Osteoblast (primary cell): Measurements from ENCODE around the gene CHRNA4. TPM values are rescaled to one million over a fixed set of nuclear protein-coding genes. Genes with fewer than 3 reads are reported as not detected.

Source experiments
- DNase-seq: peaks from one replicate; pipeline ENCODE4 v3.0.0; 2011; ENCODE audit warnings: low spot score, mixed read lengths; ENCODE audit not compliant: insufficient read length; ENCODE audit errors: missing footprints
- H2AFZ ChIP-seq: 2 replicates; pipeline ENCODE4 v1.6.0; 2011; ENCODE audit warnings: mild to moderate bottlenecking, low read length
- H3K27ac ChIP-seq: 2 replicates; pipeline ENCODE4 v1.5.1; 2011; ENCODE audit warnings: mild to moderate bottlenecking, low read depth, low read length, moderate library complexity
- H3K27me3 ChIP-seq: 2 replicates; pipeline ENCODE4 v1.6.0; 2012; ENCODE audit warnings: mild to moderate bottlenecking, control low read depth, inconsistent platforms, low read length, moderate library complexity; ENCODE audit not compliant: insufficient read depth
- H3K36me3 ChIP-seq: 2 replicates; pipeline ENCODE4 v1.5.1; 2011; ENCODE audit warnings: mild to moderate bottlenecking, low read length, control low read depth, moderate library complexity; ENCODE audit not compliant: insufficient read depth
- H3K4me1 ChIP-seq: 2 replicates; pipeline ENCODE4 v1.5.1; 2011; ENCODE audit warnings: mild to moderate bottlenecking, low read length, control low read depth, moderate library complexity; ENCODE audit not compliant: insufficient read depth
- H3K4me2 ChIP-seq: 2 replicates; pipeline ENCODE4 v1.6.0; 2011; ENCODE audit warnings: mild to moderate bottlenecking, low read length; ENCODE audit not compliant: insufficient read depth
- H3K4me3 ChIP-seq: fragments of 200-600 bp; sonication (generic); 3 replicates; pipeline ENCODE4 v1.5.1; 2012; ENCODE audit warnings: mild to moderate bottlenecking, low read length, inconsistent platforms; ENCODE audit not compliant: insufficient read depth
- H3K79me2 ChIP-seq: 2 replicates; pipeline ENCODE4 v1.6.0; 2012; ENCODE audit warnings: mild to moderate bottlenecking, low read length, control low read depth, inconsistent platforms; ENCODE audit not compliant: insufficient read depth
- H3K9me3 ChIP-seq: 2 replicates; pipeline ENCODE4 v1.5.1; 2011; ENCODE audit warnings: low read depth, low read length, control low read depth
- H4K20me1 ChIP-seq: 2 replicates; pipeline ENCODE4 v1.6.0; 2012; ENCODE audit warnings: mild to moderate bottlenecking, low read length, control low read depth; ENCODE audit not compliant: insufficient read depth
- total RNA-seq: library from RNA; depleted of rRNA; stranded (reverse); fragments of >200 nt; gene quantifications from 2 replicates; pipeline ENCODE4 v1.2.3, GENCODE V29; 2012
- TF ChIP-seq, protein P1 (sequence below): IDR thresholded peaks from 2 replicates; pipeline ENCODE4 v1.5.1; 2011; ENCODE audit warnings: mild to moderate bottlenecking, low read depth, low read length, moderate library complexity; ENCODE audit errors: extremely low read depth

Gene CHRNA4
- total RNA-seq, 1 donor: not detected

DNA sequence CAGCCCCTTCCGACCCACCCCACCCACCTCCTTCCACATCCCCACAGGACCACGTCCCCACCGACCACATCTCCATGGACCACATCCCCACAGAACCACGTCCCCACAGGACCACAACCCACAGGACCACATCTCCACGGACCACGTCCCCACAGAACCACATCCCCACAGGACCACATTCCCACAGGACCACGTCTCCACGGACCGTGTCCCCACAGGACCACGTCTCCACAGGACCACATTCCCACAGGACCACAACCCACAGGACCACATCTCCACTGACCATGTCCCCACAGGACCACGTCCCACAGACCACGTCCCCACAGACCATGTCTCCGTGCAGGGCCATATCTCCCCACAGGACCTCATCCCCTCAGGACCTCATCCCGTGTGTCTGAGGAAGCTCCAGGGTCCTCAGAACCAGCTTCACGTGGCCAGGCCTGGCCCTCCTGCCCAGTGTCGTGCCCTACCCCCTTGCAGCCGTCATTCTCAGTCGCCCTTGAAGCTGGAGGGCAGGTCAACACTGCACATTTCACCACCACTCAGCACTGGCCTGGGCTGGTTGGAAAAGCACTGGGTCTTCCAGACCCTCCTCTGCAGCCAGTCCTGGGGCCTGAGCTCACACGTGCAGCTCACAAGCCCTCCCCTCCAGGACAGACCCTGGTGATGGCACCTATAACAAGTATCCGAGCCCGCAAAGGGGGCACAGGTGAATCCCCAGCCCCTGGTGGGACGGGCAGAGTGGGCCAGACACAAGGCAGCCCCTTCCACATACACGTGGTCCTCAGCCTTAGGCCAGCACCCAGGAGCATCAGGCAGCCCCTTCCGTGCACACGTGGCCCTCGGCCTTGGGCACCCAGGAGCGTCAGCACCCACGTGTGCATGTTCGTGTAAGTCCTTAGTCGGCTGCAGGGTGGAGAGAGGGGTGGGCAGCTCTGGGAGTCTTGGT, 3.9 kb downstream of the CHRNA4 start:
- Histone ChIP-seq H3K4me3 (no peak overlapping the region), H3K79me2 (no peaks in the 10 kb centered on the region), H3K9me3 (no peaks in the 10 kb centered on the region), H3K36me3 (no peaks in the 10 kb centered on the region), H4K20me1 (no peaks in the 10 kb centered on the region), H3K27me3 (no peaks in the 10 kb centered on the region), H2AFZ (no peak overlapping the region), H3K4me2 (no peak overlapping the region), H3K27ac (no peak overlapping the region), H3K4me1 (no peaks in the 10 kb centered on the region)
- TF ChIP-seq, protein P1, sequence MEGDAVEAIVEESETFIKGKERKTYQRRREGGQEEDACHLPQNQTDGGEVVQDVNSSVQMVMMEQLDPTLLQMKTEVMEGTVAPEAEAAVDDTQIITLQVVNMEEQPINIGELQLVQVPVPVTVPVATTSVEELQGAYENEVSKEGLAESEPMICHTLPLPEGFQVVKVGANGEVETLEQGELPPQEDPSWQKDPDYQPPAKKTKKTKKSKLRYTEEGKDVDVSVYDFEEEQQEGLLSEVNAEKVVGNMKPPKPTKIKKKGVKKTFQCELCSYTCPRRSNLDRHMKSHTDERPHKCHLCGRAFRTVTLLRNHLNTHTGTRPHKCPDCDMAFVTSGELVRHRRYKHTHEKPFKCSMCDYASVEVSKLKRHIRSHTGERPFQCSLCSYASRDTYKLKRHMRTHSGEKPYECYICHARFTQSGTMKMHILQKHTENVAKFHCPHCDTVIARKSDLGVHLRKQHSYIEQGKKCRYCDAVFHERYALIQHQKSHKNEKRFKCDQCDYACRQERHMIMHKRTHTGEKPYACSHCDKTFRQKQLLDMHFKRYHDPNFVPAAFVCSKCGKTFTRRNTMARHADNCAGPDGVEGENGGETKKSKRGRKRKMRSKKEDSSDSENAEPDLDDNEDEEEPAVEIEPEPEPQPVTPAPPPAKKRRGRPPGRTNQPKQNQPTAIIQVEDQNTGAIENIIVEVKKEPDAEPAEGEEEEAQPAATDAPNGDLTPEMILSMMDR: no peak
- peak; percentile 86 for DNase-seq

DNA sequence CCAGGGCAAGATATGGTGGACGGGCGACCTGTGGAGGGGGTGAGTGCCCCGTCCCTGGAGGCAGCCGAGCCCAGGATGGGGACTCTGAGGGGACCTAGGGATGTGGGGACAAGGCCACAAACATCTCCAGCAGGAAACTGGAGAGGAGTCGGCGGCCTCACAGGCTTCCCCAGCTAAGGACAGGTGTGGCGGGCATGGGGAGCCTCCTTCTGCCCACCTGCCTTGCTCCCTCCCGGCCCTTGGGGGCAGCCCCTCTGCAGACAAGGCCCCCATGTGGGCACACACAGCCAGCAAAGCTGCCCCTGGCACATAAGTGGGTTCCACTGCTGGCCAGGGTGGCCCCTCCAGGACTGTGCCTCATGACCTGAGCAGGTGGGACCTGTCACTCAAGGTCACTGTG, 4.6 kb downstream of the CHRNA4 start:
- H4K20me1 ChIP-seq: no peaks in the 10 kb centered on the region
- no peaks in the 10 kb centered on the region for H3K9me3 ChIP-seq
- H3K4me2 ChIP-seq: no peak overlapping the region
- H3K79me2 ChIP-seq: no peaks in the 10 kb centered on the region
- H2AFZ ChIP-seq: no peak overlapping the region
- TF ChIP-seq, protein P1: no peak
- H3K4me3 ChIP-seq: no peak overlapping the region
- no peak overlapping the region for H3K27ac ChIP-seq
- no peaks in the 10 kb centered on the region for H3K4me1 ChIP-seq
- H3K36me3 ChIP-seq: no peaks in the 10 kb centered on the region
- H3K27me3 ChIP-seq: no peaks in the 10 kb centered on the region
- no peak for DNase-seq

DNA sequence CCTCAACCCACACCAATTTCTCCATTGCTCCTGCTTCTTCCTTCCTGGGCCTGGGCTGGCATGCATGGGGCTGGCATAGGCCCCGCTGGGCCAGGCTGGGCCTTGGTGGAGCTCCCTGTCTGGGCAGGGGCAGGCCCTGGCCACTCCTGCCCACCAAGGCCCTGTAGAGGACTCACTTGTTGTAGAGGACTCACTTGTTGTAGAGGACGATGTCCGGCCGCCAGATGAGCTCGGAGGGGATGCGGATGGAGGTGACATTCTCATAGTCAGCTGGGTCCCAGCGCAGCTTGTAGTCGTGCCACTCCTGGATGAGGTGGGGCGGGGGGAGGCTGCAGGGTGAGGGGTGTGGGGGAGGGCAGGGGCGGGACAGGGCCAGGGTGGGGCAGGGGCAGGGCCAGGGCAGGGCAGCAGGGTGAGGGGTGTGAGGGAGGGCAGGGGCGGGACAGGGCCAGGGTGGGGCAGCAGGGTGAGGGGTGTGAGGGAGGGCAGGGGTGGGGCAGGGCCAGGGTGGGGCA, 5.3 kb downstream of the CHRNA4 start:
- TF ChIP-seq, protein P1: no peak
- peak; percentile 69 for DNase-seq
- Histone ChIP-seq H3K4me1 (no peaks in the 10 kb centered on the region), H3K4me2 (no peak overlapping the region), H3K4me3 (no peak overlapping the region), H2AFZ (no peak overlapping the region), H3K27ac (no peak overlapping the region), H4K20me1 (no peaks in the 10 kb centered on the region), H3K79me2 (no peaks in the 10 kb centered on the region), H3K27me3 (no peaks in the 10 kb centered on the region), H3K9me3 (no peaks in the 10 kb centered on the region), H3K36me3 (no peaks in the 10 kb centered on the region)

DNA sequence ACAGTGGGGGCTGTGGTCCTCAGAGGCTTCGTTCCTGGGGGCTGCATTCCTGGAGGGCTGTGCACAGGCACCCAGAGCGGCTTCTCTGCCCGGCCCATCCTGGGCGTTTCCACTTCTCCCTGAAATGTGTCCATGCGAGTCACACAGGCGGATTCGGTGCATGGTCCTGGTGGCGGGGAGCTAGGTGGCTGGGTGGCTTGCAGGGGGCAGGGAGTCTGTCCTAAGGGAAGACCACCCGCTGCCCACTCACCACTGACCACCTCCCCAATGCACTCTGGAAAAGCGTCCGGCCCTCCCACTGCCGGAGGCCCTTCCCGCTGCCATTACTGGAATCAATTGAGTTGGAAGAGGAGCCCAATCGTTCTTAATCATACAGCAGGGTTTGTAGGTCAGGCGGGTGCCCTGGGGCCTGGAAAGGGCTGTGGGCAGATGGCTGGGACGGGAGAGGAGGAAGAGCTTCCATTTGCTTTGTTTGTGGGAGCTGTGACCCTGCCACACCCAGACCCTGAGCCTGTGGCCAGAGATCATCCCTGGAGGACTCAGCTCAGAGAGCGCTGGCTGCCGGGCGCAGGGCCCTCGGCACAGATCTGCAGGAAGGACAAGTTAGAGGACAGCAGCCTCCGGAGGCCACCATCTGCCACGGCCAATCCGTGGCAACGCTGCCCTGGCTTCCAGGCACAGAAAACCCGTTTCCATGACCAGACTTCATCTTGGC, 6.4 kb downstream of the CHRNA4 start:
- Histone ChIP-seq H3K4me1 (no peaks in the 10 kb centered on the region), H3K4me3 (no peak overlapping the region), H2AFZ (no peak overlapping the region), H4K20me1 (no peaks in the 10 kb centered on the region), H3K27ac (no peak overlapping the region), H3K27me3 (no peaks in the 10 kb centered on the region), H3K4me2 (no peak overlapping the region), H3K79me2 (no peaks in the 10 kb centered on the region), H3K9me3 (no peaks in the 10 kb centered on the region), H3K36me3 (no peaks in the 10 kb centered on the region)
- TF ChIP-seq, protein P1: no peak
- peak; percentile 91 for DNase-seq
